GM10248 (cell line): ENCODE measurements around the gene RRM1.
"Not testable (repeated sequence)": the region's sequence is repeated elsewhere in the genome, so short reads cannot be mapped to it uniquely, and the experiment has no call there.

Experiments
- CTCF ChIA-PET: fragments of 300-600 bp; sonication (Branson Sonifier 250); formaldehyde crosslinking; extraction: SDS; loops from one replicate; lab custom pipeline; 2021; ENCODE audit warnings: antibody characterized with exemption; lab: Yijun Ruan, JAX
- POLR2A ChIA-PET: fragments of 350-650 bp; sonication (Branson Sonifier 250); formaldehyde crosslinking; extraction: SDS; loops from one replicate; lab custom pipeline; 2020; ENCODE audit warnings: antibody characterized with exemption; lab: Yijun Ruan, JAX
- DNase-seq: peaks from one replicate; pipeline ENCODE4 v3.0.0; 2012; ENCODE audit errors: extremely low spot score
- TF ChIP-seq, protein P1 (sequence below): IDR thresholded peaks from 2 replicates; pipeline ENCODE4 v1.5.1; 2012; ENCODE audit warnings: mild to moderate bottlenecking, low read depth; ENCODE audit errors: extremely low read depth, missing control alignments, control extremely low read depth

The RRM1 gene

DNA sequence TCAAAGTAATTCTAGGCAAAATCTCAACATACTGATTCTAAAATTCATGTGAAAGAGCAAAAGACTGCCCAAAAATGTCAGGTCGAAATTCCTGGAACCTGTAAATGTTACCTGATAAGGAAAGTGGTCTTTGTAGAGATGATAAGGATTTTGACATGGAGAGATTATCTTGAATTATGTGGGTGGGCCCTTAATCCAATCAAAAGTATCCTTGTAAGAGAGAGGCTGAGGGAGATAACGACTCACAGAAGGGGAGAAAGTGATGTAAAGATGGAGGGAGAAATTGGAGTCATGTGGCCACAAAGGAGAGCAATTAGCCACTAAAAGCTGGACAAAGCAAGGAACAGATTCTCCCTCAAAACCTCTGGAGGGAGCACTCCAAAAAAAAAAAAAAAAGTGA lies 20.5 kb downstream of the RRM1 start:
- TF ChIP-seq, protein P1, sequence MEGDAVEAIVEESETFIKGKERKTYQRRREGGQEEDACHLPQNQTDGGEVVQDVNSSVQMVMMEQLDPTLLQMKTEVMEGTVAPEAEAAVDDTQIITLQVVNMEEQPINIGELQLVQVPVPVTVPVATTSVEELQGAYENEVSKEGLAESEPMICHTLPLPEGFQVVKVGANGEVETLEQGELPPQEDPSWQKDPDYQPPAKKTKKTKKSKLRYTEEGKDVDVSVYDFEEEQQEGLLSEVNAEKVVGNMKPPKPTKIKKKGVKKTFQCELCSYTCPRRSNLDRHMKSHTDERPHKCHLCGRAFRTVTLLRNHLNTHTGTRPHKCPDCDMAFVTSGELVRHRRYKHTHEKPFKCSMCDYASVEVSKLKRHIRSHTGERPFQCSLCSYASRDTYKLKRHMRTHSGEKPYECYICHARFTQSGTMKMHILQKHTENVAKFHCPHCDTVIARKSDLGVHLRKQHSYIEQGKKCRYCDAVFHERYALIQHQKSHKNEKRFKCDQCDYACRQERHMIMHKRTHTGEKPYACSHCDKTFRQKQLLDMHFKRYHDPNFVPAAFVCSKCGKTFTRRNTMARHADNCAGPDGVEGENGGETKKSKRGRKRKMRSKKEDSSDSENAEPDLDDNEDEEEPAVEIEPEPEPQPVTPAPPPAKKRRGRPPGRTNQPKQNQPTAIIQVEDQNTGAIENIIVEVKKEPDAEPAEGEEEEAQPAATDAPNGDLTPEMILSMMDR = no peak
- ChIA-PET POLR2A (no interaction called here), CTCF (no interaction called here)
- DNase-seq = no peak

DNA sequence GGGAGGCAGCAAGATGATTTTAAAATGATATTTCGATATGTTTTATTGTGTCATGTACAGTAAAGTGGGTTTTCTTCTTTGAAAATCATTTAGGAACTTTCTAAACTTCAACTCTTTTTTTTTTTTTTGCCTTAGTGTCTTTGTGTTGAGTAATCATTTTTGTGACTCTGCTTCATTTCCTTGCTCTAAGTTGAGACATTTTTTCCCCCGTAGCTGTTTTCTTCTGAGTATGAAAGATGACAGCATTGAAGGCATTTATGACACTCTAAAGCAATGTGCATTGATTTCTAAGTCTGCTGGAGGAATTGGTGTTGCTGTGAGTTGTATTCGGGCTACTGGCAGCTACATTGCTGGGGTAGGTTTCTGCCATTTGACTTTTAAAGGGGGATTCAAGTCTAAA lies 23.5 kb downstream of the RRM1 start:
- DNase-seq = no peak
- TF ChIP-seq, protein P1 = no peak
- CTCF ChIA-PET = interaction anchor here (1.4 to 1.6 kb wide), 2 partner anchors 11 to 13 kb away, joined by 3 to 4 read pairs; no protein-coding TSS in a partner anchor
- POLR2A ChIA-PET = no interaction called here

DNA sequence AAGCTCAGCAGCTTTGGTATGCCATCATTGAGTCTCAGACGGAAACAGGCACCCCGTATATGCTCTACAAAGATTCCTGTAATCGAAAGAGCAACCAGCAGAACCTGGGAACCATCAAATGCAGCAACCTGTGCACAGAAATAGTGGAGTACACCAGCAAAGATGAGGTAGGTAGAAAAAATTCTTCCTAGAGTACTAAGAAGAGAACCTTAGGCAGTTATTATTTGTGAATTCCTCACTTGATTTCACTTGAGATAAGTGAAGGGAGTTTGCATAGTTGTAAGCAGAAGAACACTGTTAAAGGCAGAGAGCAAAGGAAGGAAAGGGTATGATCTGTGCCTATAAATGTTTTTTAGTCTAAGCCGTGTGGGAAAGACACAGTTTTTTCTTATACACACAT lies 28.6 kb downstream of the RRM1 start:
- TF ChIP-seq, protein P1 = no peak
- CTCF ChIA-PET = interaction anchor here (2.8 kb wide), 1 partner anchor 10 kb away, joined by 17 read pairs; no protein-coding TSS in a partner anchor
- no peak for DNase-seq
- POLR2A ChIA-PET = no interaction called here

DNA sequence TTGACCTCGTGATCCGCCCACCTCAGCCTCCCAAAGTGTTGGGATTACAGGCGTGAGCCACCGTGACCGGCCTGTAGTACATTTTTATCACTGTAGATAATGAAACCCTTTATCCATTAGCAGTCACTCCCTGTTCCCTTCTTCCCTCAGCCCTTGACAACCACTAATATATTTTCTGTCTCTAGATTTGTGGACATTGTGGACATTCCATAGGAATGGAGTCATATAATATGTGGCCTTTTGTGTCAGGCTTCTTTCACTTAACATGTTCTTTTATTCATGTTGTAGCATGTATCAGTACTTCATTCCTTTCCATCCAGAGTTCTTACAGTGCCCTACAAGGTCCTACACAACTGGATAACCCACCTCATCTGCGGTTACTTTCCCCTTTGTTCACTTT lies 30.5 kb downstream of the RRM1 start:
- ChIA-PET CTCF (interaction anchor here (1.2 kb wide), 1 partner anchor 498 kb away, joined by 3 read pairs; no protein-coding TSS in a partner anchor), POLR2A (no interaction called here)
- TF ChIP-seq, protein P1 = no peak
- no peak for DNase-seq

DNA sequence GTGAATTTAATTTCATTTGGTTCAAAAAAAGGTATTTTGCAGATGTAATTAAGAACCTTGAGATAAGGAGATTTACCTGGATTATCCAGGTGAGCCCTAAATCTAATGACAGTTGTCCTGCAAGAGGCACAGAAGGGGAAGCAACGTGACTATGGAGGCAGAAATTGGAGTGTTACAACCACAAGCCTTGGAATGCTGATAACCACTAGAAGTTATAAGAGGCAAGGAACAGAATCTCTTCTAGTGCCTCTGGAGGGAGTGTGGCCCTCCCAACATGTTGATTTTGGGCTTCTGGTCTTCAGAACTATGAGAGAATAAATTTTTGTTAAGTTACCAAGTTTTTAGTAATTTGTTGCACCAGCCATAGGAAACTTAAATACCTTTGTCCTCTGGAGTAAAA lies 32.8 kb downstream of the RRM1 start:
- ChIA-PET CTCF (no interaction called here), POLR2A (no interaction called here)
- TF ChIP-seq, protein P1 = no peak
- no peak for DNase-seq

DNA sequence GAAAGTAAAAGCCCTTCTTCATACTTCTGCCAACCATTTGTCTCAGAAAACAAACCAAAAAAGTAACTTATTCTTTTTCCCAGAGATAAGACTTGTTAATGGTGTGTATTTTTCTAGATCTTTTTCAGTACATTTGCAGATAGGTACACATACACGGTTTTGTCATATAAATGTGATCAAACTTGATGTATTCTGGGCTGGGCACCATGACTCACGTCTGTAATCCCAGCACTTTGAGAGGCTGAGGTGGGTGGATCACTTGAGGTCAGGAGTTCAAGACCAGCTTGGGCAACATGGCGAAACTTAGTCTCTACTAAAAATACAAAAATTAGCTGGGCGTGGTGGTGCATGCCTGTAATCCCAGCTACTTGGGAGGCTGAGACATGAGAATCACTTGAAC lies 35.6 kb downstream of the RRM1 start:
- CTCF ChIA-PET, POLR2A ChIA-PET, DNase-seq: not testable (repeated sequence)

DNA sequence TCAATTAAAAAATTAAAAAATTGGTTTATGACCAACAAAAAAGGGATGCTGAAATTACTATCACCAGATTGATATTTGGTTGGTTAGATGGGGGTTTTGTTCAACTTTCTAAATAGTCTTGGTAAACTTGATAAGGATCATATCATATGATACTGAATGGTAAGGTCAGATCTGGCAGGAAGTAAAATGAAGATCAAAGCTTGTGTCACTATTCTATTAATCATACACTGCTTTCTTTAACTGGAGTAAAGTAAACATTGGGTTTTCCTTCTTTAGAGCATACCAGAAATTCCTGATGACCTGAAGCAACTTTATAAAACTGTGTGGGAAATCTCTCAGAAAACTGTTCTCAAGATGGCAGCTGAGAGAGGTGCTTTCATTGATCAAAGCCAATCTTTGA lies 40.2 kb downstream of the RRM1 start:
- DNase-seq = no peak
- ChIA-PET POLR2A (no interaction called here), CTCF (interaction anchor here (0.9 to 4.3 kb wide), 4 partner anchors 12 to 63 kb away, joined by 3 to 17 read pairs (median 4); no protein-coding TSS in a partner anchor)
- TF ChIP-seq, protein P1 = no peak
